Measurements from ENCODE around the gene ASB3.

Gene ASB3

GRCh38 chr2:53655256-53655655, 131.5 kb downstream of the ASB3 start:
- DNase-seq (ENCODE audit: low read depth in 2 of 2, low spot score in 1 of 2), result no peak

GRCh38 chr2:53654396-53654795, 132.4 kb downstream of the ASB3 start:
- no peak for DNase-seq (ENCODE audit: low read depth in 2 of 2, low spot score in 1 of 2)

GRCh38 chr2:53652131-53652530, 134.6 kb downstream of the ASB3 start:
- no peak for DNase-seq (ENCODE audit: low read depth in 2 of 2, low spot score in 1 of 2)

GRCh38 chr2:53646788-53647187, 140.0 kb downstream of the ASB3 start:
- no peak for DNase-seq (ENCODE audit: low read depth in 2 of 2, low spot score in 1 of 2)

- DNase-seq (ENCODE audit: low read depth in 2 of 2, low spot score in 1 of 2), result no peak
Measured at GRCh38 chr2:53641290-53641689, 145.5 kb downstream of the ASB3 start.

- DNase-seq (ENCODE audit: low read depth in 2 of 2, low spot score in 1 of 2), result no peak
Measured at GRCh38 chr2:53640466-53640865, 146.3 kb downstream of the ASB3 start.

GRCh38 chr2:53636596-53636995, 150.2 kb downstream of the ASB3 start:
- no peak for DNase-seq (ENCODE audit: low read depth in 2 of 2, low spot score in 1 of 2)

- DNase-seq (ENCODE audit: low read depth in 2 of 2, low spot score in 1 of 2), result no peak
Measured at GRCh38 chr2:53636109-53636508, 150.6 kb downstream of the ASB3 start.

- no peak for DNase-seq (ENCODE audit: low read depth in 2 of 2, low spot score in 1 of 2)
Measured at GRCh38 chr2:53635694-53636093, 151.1 kb downstream of the ASB3 start.

GRCh38 chr2:53633441-53633840, 153.3 kb downstream of the ASB3 start:
- no peak for DNase-seq (ENCODE audit: low read depth in 2 of 2, low spot score in 1 of 2)

GRCh38 chr2:53632714-53633113, 154.0 kb downstream of the ASB3 start:
- DNase-seq (ENCODE audit: low read depth in 2 of 2, low spot score in 1 of 2), result no peak

- DNase-seq (ENCODE audit: low read depth in 2 of 2, low spot score in 1 of 2), result no peak
Measured at GRCh38 chr2:53632126-53632460, 154.7 kb downstream of the ASB3 start.

- no peak for DNase-seq (ENCODE audit: low read depth in 2 of 2, low spot score in 1 of 2)
Measured at GRCh38 chr2:53631313-53632125, 155.2 kb downstream of the ASB3 start.

- DNase-seq (ENCODE audit: low read depth in 2 of 2, low spot score in 1 of 2), result no peak
Measured at GRCh38 chr2:53630026-53630606, 156.6 kb downstream of the ASB3 start.

GRCh38 chr2:53629501-53629900, 157.3 kb downstream of the ASB3 start:
- no peak for DNase-seq (ENCODE audit: low read depth in 2 of 2, low spot score in 1 of 2)

- DNase-seq (ENCODE audit: low read depth in 2 of 2, low spot score in 1 of 2), result no peak
Measured at GRCh38 chr2:53629001-53629400, 157.8 kb downstream of the ASB3 start.

GRCh38 chr2:53622141-53622540, 164.6 kb downstream of the ASB3 start:
- DNase-seq (ENCODE audit: low read depth in 2 of 2, low spot score in 1 of 2), result no peak

GRCh38 chr2:53620981-53621380, 165.8 kb downstream of the ASB3 start:
- no peak for DNase-seq (ENCODE audit: low read depth in 2 of 2, low spot score in 1 of 2)
